ENCODE data around the gene RAB19. TPM values are rescaled to one million over a fixed set of nuclear protein-coding genes. Genes with fewer than 3 reads are reported as not detected.
"Not testable (repeated sequence)": the region's sequence is repeated elsewhere in the genome, so short reads cannot be mapped to it uniquely, and the experiment has no call there.

Gene RAB19
- polyA plus RNA-seq, 1 donor: not detected

GRCh38 chr7:140453785-140454656 lies 50.2 kb downstream of the RAB19 start:
- not testable (repeated sequence) for DNase-seq

GRCh38 chr7:140454657-140455015 lies 50.8 kb downstream of the RAB19 start:
- no peak for DNase-seq

GRCh38 chr7:140455743-140456142 lies 51.9 kb downstream of the RAB19 start:
- no peak for DNase-seq

- DNase-seq: no peak
Measured at GRCh38 chr7:140456551-140457051, 52.7 kb downstream of the RAB19 start.

GRCh38 chr7:140458201-140458600 lies 54.3 kb downstream of the RAB19 start:
- no peak for DNase-seq

GRCh38 chr7:140458916-140459315 lies 55.1 kb downstream of the RAB19 start:
- no peak for DNase-seq

GRCh38 chr7:140463111-140463510 lies 59.3 kb downstream of the RAB19 start:
- DNase-seq: no peak

GRCh38 chr7:140475747-140476333 lies 72.0 kb downstream of the RAB19 start:
- DNase-seq: peak; percentile 15

- DNase-seq: no peak
Measured at GRCh38 chr7:140476698-140477261, 72.9 kb downstream of the RAB19 start.

Other genes with a start within 250 kb of the RAB19 start
- gene KDM7A, start 227.1 kb upstream of the RAB19 start, polyA plus RNA-seq (ENCODE audit: insufficient read length): 8.2 TPM
- 27.5 TPM for gene SLC37A3, start 5.5 kb upstream of the RAB19 start, polyA plus RNA-seq (ENCODE audit: insufficient read length)
- 77.3 TPM for gene MKRN1, start 75.4 kb downstream of the RAB19 start, polyA plus RNA-seq (ENCODE audit: insufficient read length)
- gene DENND2A, start 236.8 kb downstream of the RAB19 start, polyA plus RNA-seq (ENCODE audit: insufficient read length): 41.2 TPM